ENCODE measurements around the gene SSUH2.

The SSUH2 gene

DNA sequence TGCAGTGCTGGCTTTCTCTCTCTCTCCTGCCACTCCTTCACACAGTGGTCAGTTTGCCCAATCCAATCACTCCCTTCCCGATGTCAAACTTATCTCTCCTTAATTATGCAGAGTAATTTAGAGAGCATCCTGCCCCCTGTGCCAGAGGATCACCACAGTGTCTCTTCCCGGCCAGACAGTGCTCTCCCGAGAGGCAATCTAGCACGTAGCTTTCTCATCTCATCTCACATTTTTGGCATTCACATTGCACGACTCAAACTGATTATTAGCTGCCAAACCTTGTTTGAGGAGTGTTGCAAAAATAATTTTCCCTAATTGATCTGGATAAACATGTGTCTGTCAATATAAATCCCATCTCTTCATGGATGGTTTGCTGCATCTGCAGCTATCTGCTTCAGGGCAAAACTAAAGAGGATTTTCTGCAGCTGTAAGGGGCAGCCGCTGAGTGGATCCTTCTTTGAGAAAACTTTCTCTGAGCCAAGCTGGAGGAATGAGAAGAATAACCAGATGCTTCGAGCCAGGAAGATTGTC lies 37.8 kb downstream of the SSUH2 start:
- TF ChIP-seq, protein P1, sequence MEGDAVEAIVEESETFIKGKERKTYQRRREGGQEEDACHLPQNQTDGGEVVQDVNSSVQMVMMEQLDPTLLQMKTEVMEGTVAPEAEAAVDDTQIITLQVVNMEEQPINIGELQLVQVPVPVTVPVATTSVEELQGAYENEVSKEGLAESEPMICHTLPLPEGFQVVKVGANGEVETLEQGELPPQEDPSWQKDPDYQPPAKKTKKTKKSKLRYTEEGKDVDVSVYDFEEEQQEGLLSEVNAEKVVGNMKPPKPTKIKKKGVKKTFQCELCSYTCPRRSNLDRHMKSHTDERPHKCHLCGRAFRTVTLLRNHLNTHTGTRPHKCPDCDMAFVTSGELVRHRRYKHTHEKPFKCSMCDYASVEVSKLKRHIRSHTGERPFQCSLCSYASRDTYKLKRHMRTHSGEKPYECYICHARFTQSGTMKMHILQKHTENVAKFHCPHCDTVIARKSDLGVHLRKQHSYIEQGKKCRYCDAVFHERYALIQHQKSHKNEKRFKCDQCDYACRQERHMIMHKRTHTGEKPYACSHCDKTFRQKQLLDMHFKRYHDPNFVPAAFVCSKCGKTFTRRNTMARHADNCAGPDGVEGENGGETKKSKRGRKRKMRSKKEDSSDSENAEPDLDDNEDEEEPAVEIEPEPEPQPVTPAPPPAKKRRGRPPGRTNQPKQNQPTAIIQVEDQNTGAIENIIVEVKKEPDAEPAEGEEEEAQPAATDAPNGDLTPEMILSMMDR (IDR thresholded peaks at IDR 0.05): no peak
- H3K4me3 ChIP-seq: no peak overlapping the region
- DNase-seq (ENCODE audit: low spot score): peak; percentile 21
- H3K27ac ChIP-seq: peak overlapping the region in 1 of 2 donors; percentile 36

DNA sequence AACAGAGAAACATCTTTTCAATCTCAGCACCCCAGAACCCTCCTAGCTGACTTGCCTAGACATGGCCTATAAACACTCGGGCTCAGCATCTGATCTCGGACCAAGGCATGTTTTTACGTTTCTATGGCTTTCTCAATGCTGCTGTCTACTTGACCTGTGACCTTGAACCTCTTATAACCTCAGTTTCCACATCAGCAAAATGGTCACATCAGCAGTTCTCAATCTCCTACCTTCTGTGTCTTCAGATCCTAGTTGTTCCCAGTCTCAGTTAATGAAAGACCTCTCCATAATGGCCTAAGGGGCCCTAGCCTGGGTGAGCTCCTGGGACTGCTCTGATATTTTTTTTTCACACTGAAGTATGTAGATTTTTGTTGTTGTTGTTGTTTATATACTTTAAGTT lies 39.6 kb downstream of the SSUH2 start:
- TF ChIP-seq, protein P1 (IDR thresholded peaks at IDR 0.05): no peak
- no peak overlapping the region for H3K4me3 ChIP-seq
- peak; percentile 17 for DNase-seq (ENCODE audit: low spot score)
- H3K27ac ChIP-seq: no peak overlapping the region

DNA sequence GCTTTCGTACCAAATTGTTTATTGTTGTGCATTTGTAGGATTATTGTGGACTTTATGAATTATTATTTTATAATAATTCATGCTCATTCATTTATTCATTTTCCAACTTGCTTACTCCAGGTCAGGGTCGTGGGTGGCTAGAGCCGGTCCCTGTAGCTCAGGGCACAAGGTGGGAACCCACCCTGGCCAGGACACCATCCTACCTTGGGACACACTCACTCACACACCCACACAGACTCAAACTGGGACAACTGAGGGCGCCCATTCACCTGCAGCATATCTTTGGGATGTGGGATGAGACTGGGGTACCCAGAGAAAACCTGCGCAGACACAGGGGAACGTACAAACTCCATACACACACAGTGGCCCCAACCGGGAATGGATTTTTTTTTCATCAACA lies 40.6 kb downstream of the SSUH2 start:
- H3K27ac ChIP-seq: no peak overlapping the region
- TF ChIP-seq, protein P1 (IDR thresholded peaks at IDR 0.05): no peak
- DNase-seq (ENCODE audit: low spot score): peak; percentile 40
- no peak overlapping the region for H3K4me3 ChIP-seq

DNA sequence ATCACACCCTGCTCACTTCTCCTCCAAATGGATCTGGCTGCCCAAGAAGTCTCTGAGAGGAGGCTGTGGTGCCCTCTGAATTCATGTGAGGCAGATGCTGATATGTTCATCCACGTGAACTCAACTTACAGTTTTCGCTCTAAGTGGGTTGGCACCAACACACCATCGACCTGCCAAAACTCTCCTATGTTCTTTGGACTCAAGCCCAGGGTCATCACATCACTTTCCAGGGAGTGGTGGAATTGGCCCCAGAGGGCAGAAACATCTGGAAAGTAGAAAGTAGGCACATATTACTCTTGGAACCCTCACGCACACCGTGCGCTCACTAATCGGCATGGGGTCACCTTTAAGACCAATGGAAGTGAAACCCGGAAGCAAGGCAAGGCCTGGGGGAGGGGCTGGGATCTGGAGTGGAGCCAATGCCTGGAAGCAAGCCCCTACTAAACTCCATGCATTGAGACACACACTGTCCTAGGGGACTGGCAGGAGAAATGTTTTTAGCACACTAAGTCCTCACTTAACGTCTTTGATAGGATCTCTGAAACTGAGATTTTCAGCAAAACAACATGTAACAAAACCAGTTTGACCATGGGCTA lies 41.4 kb downstream of the SSUH2 start:
- Histone ChIP-seq H3K27ac (peak overlapping the region in 1 of 2 donors; percentile 35), H3K4me3 (no peak overlapping the region)
- TF ChIP-seq, protein P1 (IDR thresholded peaks at IDR 0.05): no peak
- DNase-seq (ENCODE audit: low spot score): peak; percentile 70

DNA sequence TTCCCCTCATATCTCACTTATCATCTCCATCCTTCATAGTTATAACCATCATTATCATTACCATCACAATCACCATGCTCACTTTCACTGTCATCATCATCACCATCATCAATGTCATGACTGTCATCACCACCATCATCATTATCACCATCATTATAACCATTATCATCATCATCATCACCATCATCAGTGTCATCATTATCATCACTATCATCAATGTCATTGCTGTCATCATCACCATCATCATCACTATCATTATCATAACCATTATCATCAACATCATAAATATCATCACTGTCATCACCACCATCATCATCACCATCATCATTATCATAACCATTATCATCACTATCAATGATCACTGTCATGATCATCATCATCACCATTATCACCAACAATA lies 44.1 kb downstream of the SSUH2 start:
- TF ChIP-seq, protein P1 (IDR thresholded peaks at IDR 0.05): no peak
- no peak for DNase-seq (ENCODE audit: low spot score)
- no peak overlapping the region for H3K4me3 ChIP-seq
- H3K27ac ChIP-seq: no peak overlapping the region

DNA sequence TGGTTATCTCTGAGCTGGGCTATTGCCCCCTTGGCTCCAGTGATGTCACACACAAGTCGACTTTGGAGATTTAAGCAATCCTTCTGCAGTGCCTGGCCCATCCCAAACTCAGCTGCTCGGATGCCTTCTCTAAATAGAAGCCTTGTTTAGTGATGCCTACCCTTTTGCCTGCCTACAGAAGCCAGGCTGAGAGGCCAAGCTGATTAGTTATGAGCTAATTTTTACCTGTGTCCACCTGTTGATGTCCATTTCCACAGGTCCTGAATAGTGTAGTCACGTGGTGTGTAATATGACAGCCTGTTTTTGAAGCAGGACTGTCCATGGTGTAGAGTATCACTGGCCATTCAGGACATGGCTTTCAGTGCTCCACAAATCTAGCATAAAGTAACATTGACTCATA lies 45.5 kb downstream of the SSUH2 start:
- TF ChIP-seq, protein P1 (IDR thresholded peaks at IDR 0.05): no peak
- no peak overlapping the region for H3K4me3 ChIP-seq
- no peak overlapping the region for H3K27ac ChIP-seq
- peak; percentile 29 for DNase-seq (ENCODE audit: low spot score)

DNA sequence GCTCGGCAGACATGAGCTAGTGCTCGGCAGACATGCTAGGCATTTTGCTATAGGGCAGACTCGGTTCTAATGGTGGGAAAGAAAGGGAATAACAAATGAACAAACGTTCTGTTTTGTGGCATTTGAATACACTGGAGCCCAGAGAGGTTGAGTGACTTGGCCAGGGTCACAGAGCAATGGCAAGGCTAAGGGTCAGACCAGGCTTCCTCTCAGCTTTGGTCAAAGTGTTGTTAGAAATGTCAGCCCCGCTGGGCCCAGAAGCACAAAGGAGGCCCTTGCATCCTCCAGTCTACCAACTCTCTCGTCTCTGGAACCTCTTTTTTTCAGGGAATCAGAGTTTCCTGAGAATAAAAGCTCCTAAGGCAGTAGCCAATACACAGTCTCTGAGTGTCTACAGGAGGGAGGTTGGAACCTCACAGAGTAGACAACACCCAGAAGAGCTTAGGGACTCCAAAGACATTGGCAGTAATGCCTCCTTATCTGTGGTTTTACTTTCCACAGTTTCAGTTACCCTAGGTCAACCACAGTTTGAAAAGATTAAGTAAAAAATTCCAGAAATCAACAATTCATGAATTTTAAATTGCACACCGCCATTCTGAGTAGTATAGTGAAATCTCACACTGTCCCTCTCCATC lies 47.3 kb downstream of the SSUH2 start:
- no peak for DNase-seq (ENCODE audit: low spot score)
- no peak overlapping the region for H3K27ac ChIP-seq
- TF ChIP-seq, protein P1 (IDR thresholded peaks at IDR 0.05): no peak
- no peak overlapping the region for H3K4me3 ChIP-seq
